GM12878 (cell line): ENCODE data around the gene RIPK3. TPM values are rescaled to one million over a fixed set of nuclear protein-coding genes. Genes with fewer than 3 reads are reported as not detected.

Experiments used
- BHLHE40 ChIP-seq, 2 experiments: fragments of 450-650 bp in 1 of 2; IDR thresholded peaks; 2 replicates each; pipeline ENCODE4 v1.6.1; 2011 to 2017; ENCODE audit warnings: low read depth in 2 of 2, borderline replicate concordance in 1 of 2, improper control_type of control experiment in 1 of 2, low read length in 1 of 2, mild to moderate bottlenecking in 1 of 2
- EED ChIP-seq: sonication (generic); IDR thresholded peaks from 2 replicates; pipeline ENCODE4 v1.6.1; 2016; ENCODE audit warnings: antibody characterized with exemption, low read depth
- GABPA ChIP-seq: IDR thresholded peaks from 2 replicates; pipeline ENCODE4 v1.6.1; 2014; ENCODE audit warnings: antibody characterized with exemption, low read depth, mild to moderate bottlenecking, inconsistent platforms
- GATAD2B ChIP-seq: fragments of 450-650 bp; conservative IDR thresholded peaks from 2 replicates; pipeline ENCODE4 v1.6.1; 2017; ENCODE audit warnings: low read depth, mild to moderate bottlenecking, moderate library complexity
- PAX5 ChIP-seq: IDR thresholded peaks from 2 replicates; pipeline ENCODE4 v1.6.1; 2011; ENCODE audit warnings: low read depth, low read length, borderline replicate concordance
- RAD51 ChIP-seq: fragments of 450-650 bp; IDR thresholded peaks from 2 replicates; pipeline ENCODE4 v1.6.1; 2016; ENCODE audit warnings: moderate library complexity, mild to moderate bottlenecking, inconsistent platforms
- RUNX3 ChIP-seq: IDR thresholded peaks from 2 replicates; pipeline ENCODE4 v1.6.1; 2012; ENCODE audit warnings: low read length, inconsistent platforms
- SMC3 ChIP-seq: IDR thresholded peaks from 2 replicates; pipeline ENCODE4 v1.6.1; 2011; ENCODE audit warnings: low read length, improper control_type of control experiment, borderline replicate concordance
- SP1 ChIP-seq: IDR thresholded peaks from one replicate; pipeline ENCODE4 v1.6.1; 2011; ENCODE audit warnings: low read depth, low read length
- TCF12 ChIP-seq: IDR thresholded peaks from 2 replicates; pipeline ENCODE4 v1.6.1; 2011; ENCODE audit warnings: low read depth, mild to moderate bottlenecking, low read length
- TCF7 ChIP-seq: IDR thresholded peaks from 2 replicates; pipeline ENCODE4 v1.6.1; 2014; ENCODE audit warnings: antibody characterized with exemption, borderline replicate concordance
- polyA plus RNA-seq, 11 experiments: library from polyadenylated mRNA; depleted of rRNA in 4 of 11; unstranded in 6 of 11; stranded (reverse) in 5 of 11; fragments of >200 nt; fragmentation: Nextera tagmentation in 4 of 11; fragmentation: Illumina TruSeq in 1 of 11; extraction: Ambion mirVana in 4 of 11; extraction: Trizol in 1 of 11; gene quantifications; 1 replicate in 1 of 11; 2 replicates in 10 of 11; pipeline versions ENCODE4 v1.2.1 to v1.2.3, GENCODE V29; 2011 to 2016; ENCODE audit warnings: inconsistent platforms in 2 of 11, missing spikeins in 2 of 11, low read depth in 1 of 11
- total RNA-seq, 4 experiments: library from RNA; depleted of rRNA in 3 of 4; stranded (reverse); fragments of >200 nt in 3 of 4; fragmentation: Illumina TruSeq in 1 of 4; extraction: Trizol in 1 of 4; gene quantifications; 2 replicates each; pipeline versions ENCODE4 v1.2.1 to v1.2.3, GENCODE V29; 2013 to 2021
- TF ChIP-seq, protein P1 (sequence below): IDR thresholded peaks from 2 replicates; pipeline ENCODE4 v1.6.1; 2012; ENCODE audit warnings: mild to moderate bottlenecking, low read depth, low read length
- TF ChIP-seq, protein P2 (sequence below): fragments of 450-650 bp; IDR thresholded peaks from 2 replicates; pipeline ENCODE4 v1.6.1; 2014; ENCODE audit warnings: mild to moderate bottlenecking
- TF ChIP-seq, protein P3 (sequence below): fragments of 450-650 bp; IDR thresholded peaks from 2 replicates; pipeline ENCODE4 v1.6.1; 2017; ENCODE audit warnings: mild to moderate bottlenecking, moderate library complexity
- TF ChIP-seq, protein P4 (sequence below): fragments of 450-650 bp; IDR thresholded peaks from 2 replicates; pipeline ENCODE4 v1.6.1; 2017; ENCODE audit warnings: antibody characterized with exemption, mild to moderate bottlenecking, moderate library complexity

The RIPK3 gene
- total and polyA plus RNA-seq, 10 of the 15 experiments (the other 5 are each of a cell fraction or from before 2014, with no cell fraction given): 2.0 to 13.6 (median 8.1) TPM

DNA sequence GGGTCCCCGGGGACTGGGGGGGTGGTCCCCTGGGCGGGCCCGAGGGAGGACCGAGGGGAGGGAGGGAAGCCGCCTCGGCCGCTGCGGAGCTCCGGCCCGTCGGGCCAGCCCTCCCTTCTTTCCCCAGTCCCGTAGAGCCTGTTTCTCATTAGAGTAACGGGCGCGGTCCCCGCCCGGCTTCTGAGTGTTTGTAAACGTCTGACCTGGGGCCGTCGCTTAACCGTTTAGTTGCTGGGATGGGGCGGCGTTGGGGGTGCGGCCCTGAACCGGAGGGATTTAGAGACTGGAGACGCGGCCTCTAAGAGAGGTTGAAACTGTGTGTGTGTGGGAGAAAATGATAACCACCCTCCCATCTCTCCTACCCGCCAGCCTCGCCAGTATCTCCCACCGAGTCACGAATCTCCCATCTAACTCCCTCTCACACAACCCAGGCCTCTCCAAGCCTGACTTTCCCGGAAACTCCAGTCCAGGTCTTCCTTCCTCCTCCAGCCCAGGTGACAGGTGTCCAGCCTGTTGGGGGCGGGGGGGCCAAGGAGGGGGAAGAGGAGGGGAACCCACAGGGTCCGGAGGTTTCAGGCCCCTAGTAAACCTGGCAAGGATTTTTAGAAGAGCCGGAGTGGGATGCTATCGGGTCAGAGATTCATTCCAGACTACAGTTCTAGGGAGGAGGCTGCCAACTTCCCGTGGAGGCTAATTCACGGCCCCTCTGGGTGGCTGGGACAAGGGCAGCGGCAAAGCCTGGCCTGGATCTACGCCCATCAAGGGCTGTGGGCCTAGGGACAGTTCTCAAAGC, 27.1 kb upstream of the RIPK3 start (continued):
- TF ChIP-seq PAX5: no peak
- TF ChIP-seq, protein P1, sequence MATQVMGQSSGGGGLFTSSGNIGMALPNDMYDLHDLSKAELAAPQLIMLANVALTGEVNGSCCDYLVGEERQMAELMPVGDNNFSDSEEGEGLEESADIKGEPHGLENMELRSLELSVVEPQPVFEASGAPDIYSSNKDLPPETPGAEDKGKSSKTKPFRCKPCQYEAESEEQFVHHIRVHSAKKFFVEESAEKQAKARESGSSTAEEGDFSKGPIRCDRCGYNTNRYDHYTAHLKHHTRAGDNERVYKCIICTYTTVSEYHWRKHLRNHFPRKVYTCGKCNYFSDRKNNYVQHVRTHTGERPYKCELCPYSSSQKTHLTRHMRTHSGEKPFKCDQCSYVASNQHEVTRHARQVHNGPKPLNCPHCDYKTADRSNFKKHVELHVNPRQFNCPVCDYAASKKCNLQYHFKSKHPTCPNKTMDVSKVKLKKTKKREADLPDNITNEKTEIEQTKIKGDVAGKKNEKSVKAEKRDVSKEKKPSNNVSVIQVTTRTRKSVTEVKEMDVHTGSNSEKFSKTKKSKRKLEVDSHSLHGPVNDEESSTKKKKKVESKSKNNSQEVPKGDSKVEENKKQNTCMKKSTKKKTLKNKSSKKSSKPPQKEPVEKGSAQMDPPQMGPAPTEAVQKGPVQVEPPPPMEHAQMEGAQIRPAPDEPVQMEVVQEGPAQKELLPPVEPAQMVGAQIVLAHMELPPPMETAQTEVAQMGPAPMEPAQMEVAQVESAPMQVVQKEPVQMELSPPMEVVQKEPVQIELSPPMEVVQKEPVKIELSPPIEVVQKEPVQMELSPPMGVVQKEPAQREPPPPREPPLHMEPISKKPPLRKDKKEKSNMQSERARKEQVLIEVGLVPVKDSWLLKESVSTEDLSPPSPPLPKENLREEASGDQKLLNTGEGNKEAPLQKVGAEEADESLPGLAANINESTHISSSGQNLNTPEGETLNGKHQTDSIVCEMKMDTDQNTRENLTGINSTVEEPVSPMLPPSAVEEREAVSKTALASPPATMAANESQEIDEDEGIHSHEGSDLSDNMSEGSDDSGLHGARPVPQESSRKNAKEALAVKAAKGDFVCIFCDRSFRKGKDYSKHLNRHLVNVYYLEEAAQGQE: no peak
- TF ChIP-seq SP1: peak; percentile 53
- TF ChIP-seq GABPA: no peak
- TF ChIP-seq GATAD2B: peak; percentile 69
- TF ChIP-seq, protein P2, sequence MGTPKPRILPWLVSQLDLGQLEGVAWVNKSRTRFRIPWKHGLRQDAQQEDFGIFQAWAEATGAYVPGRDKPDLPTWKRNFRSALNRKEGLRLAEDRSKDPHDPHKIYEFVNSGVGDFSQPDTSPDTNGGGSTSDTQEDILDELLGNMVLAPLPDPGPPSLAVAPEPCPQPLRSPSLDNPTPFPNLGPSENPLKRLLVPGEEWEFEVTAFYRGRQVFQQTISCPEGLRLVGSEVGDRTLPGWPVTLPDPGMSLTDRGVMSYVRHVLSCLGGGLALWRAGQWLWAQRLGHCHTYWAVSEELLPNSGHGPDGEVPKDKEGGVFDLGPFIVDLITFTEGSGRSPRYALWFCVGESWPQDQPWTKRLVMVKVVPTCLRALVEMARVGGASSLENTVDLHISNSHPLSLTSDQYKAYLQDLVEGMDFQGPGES: no peak
- TF ChIP-seq, protein P3, sequence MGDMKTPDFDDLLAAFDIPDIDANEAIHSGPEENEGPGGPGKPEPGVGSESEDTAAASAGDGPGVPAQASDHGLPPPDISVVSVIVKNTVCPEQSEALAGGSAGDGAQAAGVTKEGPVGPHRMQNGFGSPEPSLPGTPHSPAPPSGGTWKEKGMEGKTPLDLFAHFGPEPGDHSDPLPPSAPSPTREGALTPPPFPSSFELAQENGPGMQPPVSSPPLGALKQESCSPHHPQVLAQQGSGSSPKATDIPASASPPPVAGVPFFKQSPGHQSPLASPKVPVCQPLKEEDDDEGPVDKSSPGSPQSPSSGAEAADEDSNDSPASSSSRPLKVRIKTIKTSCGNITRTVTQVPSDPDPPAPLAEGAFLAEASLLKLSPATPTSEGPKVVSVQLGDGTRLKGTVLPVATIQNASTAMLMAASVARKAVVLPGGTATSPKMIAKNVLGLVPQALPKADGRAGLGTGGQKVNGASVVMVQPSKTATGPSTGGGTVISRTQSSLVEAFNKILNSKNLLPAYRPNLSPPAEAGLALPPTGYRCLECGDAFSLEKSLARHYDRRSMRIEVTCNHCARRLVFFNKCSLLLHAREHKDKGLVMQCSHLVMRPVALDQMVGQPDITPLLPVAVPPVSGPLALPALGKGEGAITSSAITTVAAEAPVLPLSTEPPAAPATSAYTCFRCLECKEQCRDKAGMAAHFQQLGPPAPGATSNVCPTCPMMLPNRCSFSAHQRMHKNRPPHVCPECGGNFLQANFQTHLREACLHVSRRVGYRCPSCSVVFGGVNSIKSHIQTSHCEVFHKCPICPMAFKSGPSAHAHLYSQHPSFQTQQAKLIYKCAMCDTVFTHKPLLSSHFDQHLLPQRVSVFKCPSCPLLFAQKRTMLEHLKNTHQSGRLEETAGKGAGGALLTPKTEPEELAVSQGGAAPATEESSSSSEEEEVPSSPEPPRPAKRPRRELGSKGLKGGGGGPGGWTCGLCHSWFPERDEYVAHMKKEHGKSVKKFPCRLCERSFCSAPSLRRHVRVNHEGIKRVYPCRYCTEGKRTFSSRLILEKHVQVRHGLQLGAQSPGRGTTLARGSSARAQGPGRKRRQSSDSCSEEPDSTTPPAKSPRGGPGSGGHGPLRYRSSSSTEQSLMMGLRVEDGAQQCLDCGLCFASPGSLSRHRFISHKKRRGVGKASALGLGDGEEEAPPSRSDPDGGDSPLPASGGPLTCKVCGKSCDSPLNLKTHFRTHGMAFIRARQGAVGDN: no peak; the same call in 1 of the 2 replicates
- TF ChIP-seq, protein P4, sequence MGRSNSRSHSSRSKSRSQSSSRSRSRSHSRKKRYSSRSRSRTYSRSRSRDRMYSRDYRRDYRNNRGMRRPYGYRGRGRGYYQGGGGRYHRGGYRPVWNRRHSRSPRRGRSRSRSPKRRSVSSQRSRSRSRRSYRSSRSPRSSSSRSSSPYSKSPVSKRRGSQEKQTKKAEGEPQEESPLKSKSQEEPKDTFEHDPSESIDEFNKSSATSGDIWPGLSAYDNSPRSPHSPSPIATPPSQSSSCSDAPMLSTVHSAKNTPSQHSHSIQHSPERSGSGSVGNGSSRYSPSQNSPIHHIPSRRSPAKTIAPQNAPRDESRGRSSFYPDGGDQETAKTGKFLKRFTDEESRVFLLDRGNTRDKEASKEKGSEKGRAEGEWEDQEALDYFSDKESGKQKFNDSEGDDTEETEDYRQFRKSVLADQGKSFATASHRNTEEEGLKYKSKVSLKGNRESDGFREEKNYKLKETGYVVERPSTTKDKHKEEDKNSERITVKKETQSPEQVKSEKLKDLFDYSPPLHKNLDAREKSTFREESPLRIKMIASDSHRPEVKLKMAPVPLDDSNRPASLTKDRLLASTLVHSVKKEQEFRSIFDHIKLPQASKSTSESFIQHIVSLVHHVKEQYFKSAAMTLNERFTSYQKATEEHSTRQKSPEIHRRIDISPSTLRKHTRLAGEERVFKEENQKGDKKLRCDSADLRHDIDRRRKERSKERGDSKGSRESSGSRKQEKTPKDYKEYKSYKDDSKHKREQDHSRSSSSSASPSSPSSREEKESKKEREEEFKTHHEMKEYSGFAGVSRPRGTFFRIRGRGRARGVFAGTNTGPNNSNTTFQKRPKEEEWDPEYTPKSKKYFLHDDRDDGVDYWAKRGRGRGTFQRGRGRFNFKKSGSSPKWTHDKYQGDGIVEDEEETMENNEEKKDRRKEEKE: no peak
- TF ChIP-seq RUNX3: peak; percentile 38; the same call in 1 of the 2 replicates
- TF ChIP-seq RAD51: peak; percentile 56; the same call in 1 of the 2 replicates
- TF ChIP-seq TCF7: 0 out of 2 replicates have a peak, but pooled peaks have one; percentile 4
- TF ChIP-seq TCF12: peak; percentile 87
- peak in 1 of 2 experiments; percentile 41; a peak in 1 of 4 replicates for TF ChIP-seq BHLHE40 (IDR thresholded peaks at IDR 0.05; ENCODE audit: borderline replicate concordance in 1 of 2, low read depth in 2 of 2, low read length in 1 of 2)
- 0 out of 2 replicates have a peak, but pooled peaks have one; percentile 9 for TF ChIP-seq SMC3
- no peak for TF ChIP-seq EED
